ENCODE data around the gene KIF12. TPM values are rescaled to one million over a fixed set of nuclear protein-coding genes. Genes with fewer than 3 reads are reported as not detected.

The KIF12 gene
- total and polyA plus RNA-seq, 2 of the 13 experiments (the other 11 are each of a cell fraction or from before 2014, with no cell fraction given): 1.8 to 12.5 TPM

DNA sequence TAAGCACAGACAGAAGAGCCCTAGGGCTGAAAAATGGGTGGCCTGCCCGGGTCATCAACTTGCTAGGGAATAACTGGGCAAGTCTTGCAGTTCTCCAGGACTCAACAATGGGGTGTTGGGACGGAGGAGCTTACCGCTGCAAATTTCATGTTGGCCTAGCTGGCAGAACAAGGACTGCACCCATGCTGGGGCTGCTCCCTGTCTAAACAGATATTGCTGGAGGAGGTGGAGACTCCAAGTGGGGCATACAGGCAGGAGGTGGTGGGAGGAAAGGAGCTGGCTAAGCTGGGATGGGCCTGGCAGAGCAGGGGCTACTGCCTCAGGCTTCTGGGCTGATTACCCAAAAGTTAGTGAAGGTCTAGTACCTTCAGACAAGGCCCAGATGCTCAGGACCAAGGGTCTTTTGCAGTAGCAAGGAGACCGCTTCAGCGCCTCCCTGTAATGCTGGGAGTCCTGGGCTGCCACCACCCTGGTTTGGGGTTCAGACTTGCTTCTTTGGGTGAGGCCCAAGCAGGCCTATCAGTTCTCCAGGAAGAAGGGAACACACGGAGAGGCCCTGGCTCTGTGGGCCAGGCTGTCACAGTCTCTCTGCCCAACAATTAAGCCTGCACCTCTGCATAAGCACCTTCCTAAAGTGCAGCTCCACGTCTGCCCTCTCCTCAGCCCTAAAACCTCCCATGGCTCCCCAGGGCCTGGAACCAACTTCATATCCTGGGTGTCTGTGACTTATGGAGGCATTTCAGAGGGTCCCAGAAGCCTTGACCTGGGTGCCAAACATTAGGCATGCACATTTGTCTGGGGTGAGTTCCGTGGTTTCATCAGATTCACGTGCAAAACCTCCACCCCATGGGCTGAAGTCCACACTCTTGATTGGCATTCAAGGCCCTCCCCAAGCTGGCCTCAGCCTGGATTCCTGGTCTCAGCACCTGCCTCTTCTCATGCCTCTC lies 24.2 kb upstream of the KIF12 start (continued):
- TF ChIP-seq SOX6 (IDR thresholded peaks at IDR 0.05) (no peak), SOX6 (CRISPR knock-in tag; IDR thresholded peaks at IDR 0.05) (peak; percentile 81), FOSL2 (CRISPR knock-in tag; IDR thresholded peaks at IDR 0.05) (peak; percentile 49), ELF1 (CRISPR knock-in tag; IDR thresholded peaks at IDR 0.05) (peak; percentile 25; the same call in 1 of the 2 replicates), PAF1 (CRISPR knock-in tag; IDR thresholded peaks at IDR 0.05) (no peak), GFI1 (CRISPR knock-in tag; IDR thresholded peaks at IDR 0.05; ENCODE audit: borderline replicate concordance) (0 out of 2 replicates have a peak, but pooled peaks have one; percentile 53), ARHGAP35 (CRISPR knock-in tag; IDR thresholded peaks at IDR 0.05; ENCODE audit: borderline replicate concordance) (no peak), STAG1 (CRISPR knock-in tag; IDR thresholded peaks at IDR 0.05) (no peak), CEBPG (CRISPR knock-in tag; IDR thresholded peaks at IDR 0.05) (peak; percentile 84), KDM2A (CRISPR knock-in tag; IDR thresholded peaks at IDR 0.05; ENCODE audit: borderline replicate concordance, low read depth) (0 out of 2 replicates have a peak, but pooled peaks have one; percentile 33), ZNF317 (CRISPR knock-in tag; IDR thresholded peaks at IDR 0.05) (no peak), KLF6 (CRISPR knock-in tag; IDR thresholded peaks at IDR 0.05) (no peak), ZMYM4 (CRISPR knock-in tag; IDR thresholded peaks at IDR 0.05) (peak; percentile 41; the same call in 1 of the 2 replicates), ZNF614 (CRISPR knock-in tag; IDR thresholded peaks at IDR 0.05; ENCODE audit: borderline replicate concordance) (peak; percentile 24; the same call in 1 of the 2 replicates), ZSCAN25 (CRISPR knock-in tag; IDR thresholded peaks at IDR 0.05) (peak; percentile 69; the same call in 1 of the 2 replicates), ESRRA (CRISPR knock-in tag; IDR thresholded peaks at IDR 0.05; ENCODE audit: low read depth) (no peak), DPF2 (CRISPR knock-in tag; IDR thresholded peaks at IDR 0.05; ENCODE audit: borderline replicate concordance, low read depth) (peak; percentile 67), SAP130 (CRISPR knock-in tag; IDR thresholded peaks at IDR 0.05; ENCODE audit: low read depth) (peak; percentile 50), ZNF143 (CRISPR knock-in tag; IDR thresholded peaks at IDR 0.05) (no peak)
- TF ChIP-seq, protein P1, sequence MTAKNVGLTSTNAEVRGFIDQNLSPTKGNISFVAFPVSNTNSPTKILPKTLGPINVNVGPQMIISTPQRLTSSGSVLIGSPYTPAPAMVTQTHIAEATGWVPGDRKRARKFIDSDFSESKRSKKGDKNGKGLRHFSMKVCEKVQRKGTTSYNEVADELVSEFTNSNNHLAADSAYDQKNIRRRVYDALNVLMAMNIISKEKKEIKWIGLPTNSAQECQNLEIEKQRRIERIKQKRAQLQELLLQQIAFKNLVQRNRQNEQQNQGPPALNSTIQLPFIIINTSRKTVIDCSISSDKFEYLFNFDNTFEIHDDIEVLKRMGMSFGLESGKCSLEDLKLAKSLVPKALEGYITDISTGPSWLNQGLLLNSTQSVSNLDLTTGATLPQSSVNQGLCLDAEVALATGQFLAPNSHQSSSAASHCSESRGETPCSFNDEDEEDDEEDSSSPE (CRISPR knock-in tag; IDR thresholded peaks at IDR 0.05): 0 out of 2 replicates have a peak, but pooled peaks have one; percentile 14
- TF ChIP-seq, protein P2, sequence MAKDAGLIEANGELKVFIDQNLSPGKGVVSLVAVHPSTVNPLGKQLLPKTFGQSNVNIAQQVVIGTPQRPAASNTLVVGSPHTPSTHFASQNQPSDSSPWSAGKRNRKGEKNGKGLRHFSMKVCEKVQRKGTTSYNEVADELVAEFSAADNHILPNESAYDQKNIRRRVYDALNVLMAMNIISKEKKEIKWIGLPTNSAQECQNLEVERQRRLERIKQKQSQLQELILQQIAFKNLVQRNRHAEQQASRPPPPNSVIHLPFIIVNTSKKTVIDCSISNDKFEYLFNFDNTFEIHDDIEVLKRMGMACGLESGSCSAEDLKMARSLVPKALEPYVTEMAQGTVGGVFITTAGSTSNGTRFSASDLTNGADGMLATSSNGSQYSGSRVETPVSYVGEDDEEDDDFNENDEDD (CRISPR knock-in tag; IDR thresholded peaks at IDR 0.05; ENCODE audit: borderline replicate concordance): 0 out of 2 replicates have a peak, but pooled peaks have one; percentile 14
- TF ChIP-seq, protein P3, sequence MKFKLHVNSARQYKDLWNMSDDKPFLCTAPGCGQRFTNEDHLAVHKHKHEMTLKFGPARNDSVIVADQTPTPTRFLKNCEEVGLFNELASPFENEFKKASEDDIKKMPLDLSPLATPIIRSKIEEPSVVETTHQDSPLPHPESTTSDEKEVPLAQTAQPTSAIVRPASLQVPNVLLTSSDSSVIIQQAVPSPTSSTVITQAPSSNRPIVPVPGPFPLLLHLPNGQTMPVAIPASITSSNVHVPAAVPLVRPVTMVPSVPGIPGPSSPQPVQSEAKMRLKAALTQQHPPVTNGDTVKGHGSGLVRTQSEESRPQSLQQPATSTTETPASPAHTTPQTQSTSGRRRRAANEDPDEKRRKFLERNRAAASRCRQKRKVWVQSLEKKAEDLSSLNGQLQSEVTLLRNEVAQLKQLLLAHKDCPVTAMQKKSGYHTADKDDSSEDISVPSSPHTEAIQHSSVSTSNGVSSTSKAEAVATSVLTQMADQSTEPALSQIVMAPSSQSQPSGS (CRISPR knock-in tag; IDR thresholded peaks at IDR 0.05): 0 out of 2 replicates have a peak, but pooled peaks have one; percentile 21
